IPS-NIHi7 (cell line): Measurements from ENCODE around the gene DDX60.

ENCODE experiments used
- DNase-seq: peaks from one replicate; pipeline ENCODE4 v3.0.0; 2012; ENCODE audit warnings: mixed read lengths; ENCODE audit errors: extremely low spot score

DDX60 gene

DNA sequence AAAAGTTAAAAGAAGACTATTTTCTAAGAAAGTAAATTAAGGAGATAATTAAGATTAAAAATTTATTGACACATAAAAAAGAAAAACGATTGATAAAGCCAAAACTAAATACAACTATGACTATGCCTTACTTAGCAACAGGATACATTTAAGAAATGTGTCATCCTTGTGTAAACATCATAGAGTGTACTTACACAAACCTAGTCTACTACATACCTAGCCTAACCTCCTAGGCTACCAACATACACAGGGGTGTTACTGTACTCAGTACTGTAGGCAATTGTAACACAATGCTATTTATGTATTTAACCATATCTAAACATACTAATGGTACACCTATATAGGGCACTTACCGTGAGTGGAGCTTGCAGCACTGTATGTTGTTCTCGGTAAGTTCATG, 117.9 kb downstream of the DDX60 start:
- no peak for DNase-seq

DNA sequence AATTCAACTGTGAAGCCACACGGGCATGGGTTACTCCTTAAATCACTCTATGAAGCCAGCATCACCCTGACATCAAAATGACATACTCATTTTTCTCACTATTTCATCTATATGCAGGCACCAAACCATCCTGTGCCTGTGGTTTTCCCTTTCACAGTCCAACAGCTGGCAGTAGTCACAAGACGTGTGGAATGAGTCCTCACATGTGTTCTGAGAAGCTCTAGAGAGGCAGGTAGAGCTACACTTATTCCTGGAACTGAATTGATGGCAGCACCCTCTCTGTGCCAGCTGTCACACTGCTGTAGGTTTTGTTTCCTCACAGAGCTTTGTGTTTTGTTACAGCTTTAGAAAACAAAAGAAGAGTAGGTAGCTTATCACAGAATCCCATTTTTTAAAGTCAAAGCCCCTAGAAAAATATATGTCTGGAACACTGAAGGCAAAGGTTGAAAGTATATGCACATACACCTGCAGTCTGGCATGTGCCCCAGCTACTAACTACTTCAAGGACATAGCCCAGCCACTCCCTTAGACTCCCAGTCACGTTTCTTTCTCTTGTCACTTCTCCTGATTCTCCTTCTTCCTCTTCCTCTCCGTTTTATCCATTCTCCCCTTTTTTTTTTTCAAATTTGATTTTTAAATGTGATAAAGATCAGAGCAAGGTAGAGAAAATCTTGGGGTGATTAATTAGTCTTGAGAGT, 119.1 kb downstream of the DDX60 start:
- no peak for DNase-seq

DNA sequence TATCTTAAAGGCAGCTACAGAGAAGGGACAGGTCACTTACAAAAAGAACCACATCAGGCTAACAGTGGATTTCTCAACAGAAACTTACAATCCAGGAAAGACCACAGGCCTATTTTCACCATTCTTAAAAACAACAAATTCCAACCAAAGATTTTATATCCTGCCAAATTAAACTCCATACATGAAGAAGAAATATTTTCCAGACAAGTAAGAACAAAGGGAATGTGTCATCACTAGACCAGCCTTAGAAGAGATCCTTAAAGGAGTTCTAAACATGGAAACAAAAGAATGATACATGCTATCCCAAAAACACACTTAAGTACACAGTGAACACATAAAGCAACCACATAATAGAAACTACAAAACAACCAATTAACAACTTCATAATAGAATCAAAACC, 120.6 kb downstream of the DDX60 start:
- DNase-seq = no peak

DNA sequence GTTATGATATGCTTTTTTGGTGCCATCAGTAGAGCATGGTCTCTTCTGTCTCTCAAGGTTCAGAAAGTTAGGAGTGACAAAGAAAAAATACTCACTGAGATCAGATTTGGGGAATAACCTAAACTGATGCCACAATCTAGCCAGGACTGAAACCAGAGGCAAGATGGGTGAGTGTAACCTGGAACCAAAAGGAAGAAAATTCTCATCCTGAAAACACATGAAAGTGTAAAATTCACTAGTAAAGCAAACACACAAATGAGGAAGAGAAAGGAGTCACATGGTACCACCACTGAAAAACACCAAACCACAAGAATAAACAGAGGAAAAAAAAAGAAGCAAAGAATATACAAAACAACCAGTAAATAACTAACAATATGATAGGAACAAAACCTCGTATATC, 129.8 kb downstream of the DDX60 start:
- DNase-seq = no peak

- DNase-seq = no peak
Measured at GRCh38 chr4:168183717-168184571, 134.6 kb downstream of the DDX60 start.

DNA sequence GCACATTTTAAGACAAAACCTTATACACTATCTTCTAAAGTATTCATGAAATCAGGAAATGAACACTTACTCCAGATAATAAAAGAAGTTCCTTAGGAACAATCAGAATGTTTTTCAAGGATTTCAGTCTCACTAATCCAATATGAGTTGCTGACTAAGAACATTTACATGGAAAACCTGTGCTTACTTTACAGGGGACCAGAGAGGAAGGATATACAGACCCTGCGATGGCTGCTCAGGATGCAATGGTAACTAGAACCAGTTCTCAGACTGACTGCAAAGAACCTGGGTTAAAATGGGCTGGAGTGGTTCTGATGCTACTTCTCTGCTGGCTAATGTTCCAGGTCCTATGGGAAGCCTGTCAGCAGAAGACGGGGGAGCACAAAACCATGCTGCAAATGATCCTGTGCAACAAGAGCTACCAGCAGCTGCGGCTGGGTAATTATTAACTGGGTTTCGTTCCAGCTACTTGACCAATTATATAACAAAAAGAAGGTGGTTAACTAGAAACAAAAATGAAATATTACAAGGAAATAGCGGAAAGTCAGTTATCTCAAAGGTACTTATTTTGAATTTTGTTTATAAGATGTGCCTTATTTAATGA, 140.9 kb downstream of the DDX60 start:
- DNase-seq = no peak

DNA sequence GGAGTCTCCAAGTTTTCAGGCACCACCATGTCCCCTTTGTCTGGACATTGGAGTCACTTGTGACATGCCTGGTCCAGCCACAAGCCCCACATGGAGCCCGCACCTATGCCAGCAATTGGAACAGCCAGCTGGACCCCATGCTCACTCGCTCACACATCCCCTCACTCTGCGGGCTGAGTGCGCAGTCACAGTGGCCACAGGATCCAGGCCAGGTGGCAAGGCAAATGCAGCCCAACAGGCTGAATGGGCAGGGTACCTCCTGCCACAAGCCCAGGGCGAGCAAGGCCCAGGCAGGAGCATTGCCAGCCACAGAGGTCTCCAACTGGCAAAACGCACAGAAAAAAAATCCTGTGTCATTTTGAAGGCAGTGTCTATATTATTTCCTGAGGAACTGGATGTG, 144.2 kb downstream of the DDX60 start:
- no peak for DNase-seq

DNA sequence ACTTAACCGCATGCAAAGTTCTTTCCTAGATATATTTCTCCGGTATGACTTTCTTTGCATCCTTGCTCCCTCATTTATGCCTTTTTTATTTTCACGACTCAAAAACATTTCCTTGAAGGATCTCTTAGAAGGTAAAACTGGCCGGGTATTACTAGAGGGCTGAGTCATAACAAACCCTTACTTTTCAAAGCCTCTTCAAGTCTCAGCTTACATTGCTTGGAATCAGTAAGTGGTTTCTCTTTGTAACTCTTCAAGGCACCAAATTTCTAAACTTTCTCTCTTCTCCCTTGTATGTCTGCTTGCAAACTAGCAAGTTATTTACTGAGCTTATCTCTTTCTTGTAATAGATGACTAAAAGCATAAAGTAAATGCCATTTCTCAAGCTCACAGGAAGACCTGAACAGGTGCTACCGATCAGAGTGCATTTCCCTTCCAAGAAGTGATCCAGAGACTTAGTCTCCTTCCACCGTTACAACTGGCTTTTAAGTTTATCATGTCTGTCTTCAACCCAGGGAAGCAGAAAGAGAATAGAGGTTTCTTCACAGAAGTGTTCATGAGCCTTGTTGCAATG, 150.8 kb downstream of the DDX60 start:
- DNase-seq = no peak
